Right lobe of liver (tissue), 4 donors: ENCODE measurements around the gene KIAA0825.

ENCODE experiments used
- CTCF ChIP-seq, 4 donors: fragments of 200-600 bp in 3 of 4; fragments of 450-650 bp in 1 of 4; IDR thresholded peaks; one replicate each; pipeline versions ENCODE4 v1.5.1 to v1.8.0; 2016 to 2022; ENCODE audit warnings: antibody characterized with exemption in 4 of 4, mild to moderate bottlenecking in 2 of 4
- POLR2A ChIP-seq: fragments of 450-650 bp; IDR thresholded peaks from one replicate; pipeline ENCODE4 v1.6.1; 2017; ENCODE audit warnings: antibody characterized with exemption, mild to moderate bottlenecking
- donor health status: DM: no; HTN: no; CAD: no.
- donor health status: DM: no; HTN: no; CAD: no.
- donor health status: DM: no; HTN: yes; CAD: no.

DNA sequence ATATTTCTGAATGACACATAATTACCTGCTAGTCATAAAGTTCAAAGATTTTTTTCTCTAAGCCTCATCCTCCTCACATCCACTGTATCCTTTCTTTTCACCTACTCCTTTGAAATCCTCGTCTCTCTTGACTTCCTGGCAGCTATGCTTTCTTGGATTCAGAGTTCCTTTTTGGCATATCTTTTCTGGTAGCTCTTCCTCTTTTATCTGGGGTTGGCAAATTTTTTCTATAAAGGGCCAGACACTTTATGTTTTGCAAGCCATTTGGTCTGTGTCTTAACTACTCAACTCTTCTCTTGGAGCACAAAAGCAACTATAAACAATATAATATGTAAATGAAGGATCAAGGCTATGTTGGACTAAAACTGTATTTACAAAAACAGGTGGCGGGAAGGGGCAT is 197.5 kb downstream of the KIAA0825 start:
- TF ChIP-seq POLR2A, result no peak
- no peak for TF ChIP-seq CTCF (IDR thresholded peaks at IDR 0.05)
